Neutrophil (primary cell): Measurements from ENCODE around the gene ZBTB16.

Source experiments
- H3K27ac ChIP-seq: fragments of 200-600 bp; sonication (generic); 2 replicates; pipeline ENCODE4 v1.5.1; 2016; ENCODE audit warnings: mild to moderate bottlenecking, moderate library complexity
- H3K27me3 ChIP-seq: fragments of 200-600 bp; sonication (generic); 2 replicates; pipeline ENCODE4 v1.6.0; 2016; ENCODE audit warnings: mild to moderate bottlenecking
- H3K36me3 ChIP-seq: fragments of 200-600 bp; sonication (generic); 2 replicates; pipeline ENCODE4 v1.5.1; 2017
- H3K4me1 ChIP-seq, 2 experiments: fragments of 200-600 bp in 1 of 2; sonication (generic) in 1 of 2; 1 replicate in 1 of 2; 2 replicates in 1 of 2; pipeline versions ENCODE4 v1.5.1 to v1.6.1; 2013 to 2016; ENCODE audit warnings: low read depth in 1 of 2, low read length in 1 of 2, mild to moderate bottlenecking in 1 of 2, moderate library complexity in 1 of 2; ENCODE audit not compliant: control insufficient read depth in 1 of 2, insufficient read depth in 1 of 2
- H3K4me3 ChIP-seq, 2 experiments: fragments of 200-600 bp in 1 of 2; sonication (generic) in 1 of 2; 1 replicate in 1 of 2; 2 replicates in 1 of 2; pipeline ENCODE4 v1.5.1; 2013 to 2016; ENCODE audit warnings: low read depth in 1 of 2, low read length in 1 of 2, mild to moderate bottlenecking in 1 of 2, moderate library complexity in 1 of 2
- H3K9me3 ChIP-seq: fragments of 200-600 bp; sonication (generic); 2 replicates; pipeline ENCODE4 v1.5.1; 2016
- TF ChIP-seq, protein P1 (sequence below): fragments of 200-600 bp; sonication (generic); IDR thresholded peaks from 2 replicates; pipeline ENCODE4 v1.5.1; 2016; ENCODE audit warnings: antibody characterized with exemption

Gene ZBTB16

DNA sequence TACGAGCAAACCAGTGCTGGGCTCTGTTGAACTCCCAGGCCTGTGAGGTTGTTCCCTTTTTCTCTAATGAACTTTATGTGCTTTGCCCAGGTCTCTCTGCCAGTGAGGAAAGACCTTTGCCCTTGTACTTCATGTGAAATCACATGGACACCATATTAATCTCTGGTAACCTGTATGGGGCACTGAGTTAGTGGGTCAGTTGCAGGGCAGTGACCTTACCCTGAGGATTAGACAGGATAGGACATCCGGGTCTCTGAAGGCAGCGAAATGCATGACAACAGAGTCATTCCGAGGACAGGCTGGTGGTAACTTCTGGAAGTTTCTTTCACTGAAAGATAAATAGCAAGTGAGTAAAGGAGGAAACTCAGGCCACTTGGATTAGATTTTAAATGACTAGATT is 93.7 kb downstream of the ZBTB16 start:
- Histone ChIP-seq H3K4me1 (peaks cover 22 to 36% of the 10 kb centered on the region in 2 experiments), H3K4me3 (no peak overlapping the region), H3K9me3 (no peaks in the 10 kb centered on the region), H3K27me3 (no peaks in the 10 kb centered on the region), H3K36me3 (no peaks in the 10 kb centered on the region), H3K27ac (peak overlapping the region; percentile 80)
- TF ChIP-seq, protein P1, sequence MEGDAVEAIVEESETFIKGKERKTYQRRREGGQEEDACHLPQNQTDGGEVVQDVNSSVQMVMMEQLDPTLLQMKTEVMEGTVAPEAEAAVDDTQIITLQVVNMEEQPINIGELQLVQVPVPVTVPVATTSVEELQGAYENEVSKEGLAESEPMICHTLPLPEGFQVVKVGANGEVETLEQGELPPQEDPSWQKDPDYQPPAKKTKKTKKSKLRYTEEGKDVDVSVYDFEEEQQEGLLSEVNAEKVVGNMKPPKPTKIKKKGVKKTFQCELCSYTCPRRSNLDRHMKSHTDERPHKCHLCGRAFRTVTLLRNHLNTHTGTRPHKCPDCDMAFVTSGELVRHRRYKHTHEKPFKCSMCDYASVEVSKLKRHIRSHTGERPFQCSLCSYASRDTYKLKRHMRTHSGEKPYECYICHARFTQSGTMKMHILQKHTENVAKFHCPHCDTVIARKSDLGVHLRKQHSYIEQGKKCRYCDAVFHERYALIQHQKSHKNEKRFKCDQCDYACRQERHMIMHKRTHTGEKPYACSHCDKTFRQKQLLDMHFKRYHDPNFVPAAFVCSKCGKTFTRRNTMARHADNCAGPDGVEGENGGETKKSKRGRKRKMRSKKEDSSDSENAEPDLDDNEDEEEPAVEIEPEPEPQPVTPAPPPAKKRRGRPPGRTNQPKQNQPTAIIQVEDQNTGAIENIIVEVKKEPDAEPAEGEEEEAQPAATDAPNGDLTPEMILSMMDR: no peak

DNA sequence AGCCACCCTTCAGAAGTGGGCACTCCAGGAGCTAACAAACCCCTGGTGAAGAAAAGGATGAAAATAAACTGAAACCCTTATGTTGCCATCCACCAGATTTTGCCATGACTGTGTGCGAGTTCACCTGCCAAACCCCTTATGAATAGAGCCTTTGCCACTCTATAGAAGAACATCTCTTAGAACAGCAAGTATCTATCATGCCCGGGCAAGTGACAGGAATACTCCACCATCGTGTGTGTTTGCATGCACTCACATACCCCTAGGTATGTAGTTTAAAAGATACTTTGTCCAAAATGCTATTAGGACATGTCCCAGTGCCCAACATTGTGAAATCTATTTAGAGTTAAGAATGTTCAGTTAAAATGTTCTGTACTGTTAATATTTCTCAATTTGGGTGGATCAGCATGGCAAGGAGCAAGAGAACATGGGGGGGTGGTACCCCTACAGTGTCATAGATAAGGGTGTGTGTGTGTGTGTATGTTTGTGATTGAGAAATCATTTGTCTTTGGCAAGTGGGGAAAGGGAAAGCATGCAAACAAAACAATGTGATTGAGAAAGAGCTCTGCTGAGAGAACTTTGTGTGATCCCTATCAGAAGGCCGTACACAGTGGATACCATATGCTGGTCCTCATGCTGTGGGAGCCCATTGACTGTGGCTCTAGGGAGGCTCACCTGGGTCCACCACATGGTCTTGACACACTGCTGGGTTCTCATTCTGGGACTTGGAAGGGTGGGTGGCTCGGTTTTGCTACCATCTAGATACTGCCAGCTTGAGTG is 94.9 kb downstream of the ZBTB16 start:
- Histone ChIP-seq H3K27me3 (no peaks in the 10 kb centered on the region), H3K4me3 (peak overlapping the region in 1 of 2 experiments; percentile 16), H3K27ac (peak overlapping the region; percentile 80), H3K4me1 (peaks cover 28 to 43% of the 10 kb centered on the region in 2 experiments), H3K9me3 (no peaks in the 10 kb centered on the region), H3K36me3 (no peaks in the 10 kb centered on the region)
- TF ChIP-seq, protein P1: no peak

DNA sequence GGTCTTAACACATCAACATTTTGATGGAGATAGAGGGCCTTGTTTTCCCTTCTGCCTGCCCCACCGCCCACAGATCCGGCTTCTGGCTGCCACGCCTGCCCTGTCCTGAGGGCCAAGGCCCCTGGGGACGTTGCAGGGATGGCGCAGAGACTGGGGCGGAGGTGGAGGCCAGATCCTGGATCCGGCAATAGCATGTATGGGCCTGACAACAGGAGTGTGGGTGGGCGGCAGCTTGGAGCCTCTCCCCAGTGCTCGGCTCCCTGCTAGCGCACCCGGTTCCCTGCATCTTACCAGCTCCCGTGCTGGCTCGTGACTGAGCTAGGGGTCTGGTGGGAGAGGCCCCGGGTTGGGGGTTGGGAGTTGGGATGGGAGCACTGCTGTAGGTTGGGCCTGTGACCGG is 95.6 kb downstream of the ZBTB16 start:
- TF ChIP-seq, protein P1: no peak
- Histone ChIP-seq H3K36me3 (no peaks in the 10 kb centered on the region), H3K27ac (peak overlapping the region; percentile 80), H3K4me3 (peak overlapping the region in 1 of 2 experiments; percentile 16), H3K4me1 (peaks cover 35 to 50% of the 10 kb centered on the region in 2 experiments), H3K27me3 (no peaks in the 10 kb centered on the region), H3K9me3 (no peaks in the 10 kb centered on the region)

DNA sequence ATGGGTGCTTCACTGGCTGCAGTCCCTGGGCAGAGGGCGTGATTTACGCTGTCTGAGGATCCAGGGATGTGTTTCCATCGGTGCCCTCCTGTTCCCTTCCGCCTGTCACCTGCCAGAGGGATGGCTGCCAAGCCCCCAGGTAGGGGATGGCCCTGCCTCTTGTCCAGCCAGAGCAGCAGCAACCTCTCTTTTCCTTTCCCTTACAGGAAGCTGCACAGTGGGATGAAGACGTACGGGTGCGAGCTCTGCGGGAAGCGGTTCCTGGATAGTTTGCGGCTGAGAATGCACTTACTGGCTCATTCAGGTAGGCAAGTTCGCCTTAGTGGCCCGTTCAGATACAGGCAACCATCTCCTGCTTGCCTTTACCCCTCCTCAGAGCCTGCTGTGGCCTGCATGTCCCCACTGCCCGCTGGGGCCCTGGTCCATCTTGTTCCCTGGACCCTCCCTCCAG is 96.6 kb downstream of the ZBTB16 start:
- Histone ChIP-seq H3K27ac (no peak overlapping the region), H3K27me3 (no peaks in the 10 kb centered on the region), H3K4me3 (no peak overlapping the region), H3K9me3 (no peaks in the 10 kb centered on the region), H3K36me3 (no peaks in the 10 kb centered on the region), H3K4me1 (peaks cover 45 to 60% of the 10 kb centered on the region in 2 experiments)
- TF ChIP-seq, protein P1: no peak

DNA sequence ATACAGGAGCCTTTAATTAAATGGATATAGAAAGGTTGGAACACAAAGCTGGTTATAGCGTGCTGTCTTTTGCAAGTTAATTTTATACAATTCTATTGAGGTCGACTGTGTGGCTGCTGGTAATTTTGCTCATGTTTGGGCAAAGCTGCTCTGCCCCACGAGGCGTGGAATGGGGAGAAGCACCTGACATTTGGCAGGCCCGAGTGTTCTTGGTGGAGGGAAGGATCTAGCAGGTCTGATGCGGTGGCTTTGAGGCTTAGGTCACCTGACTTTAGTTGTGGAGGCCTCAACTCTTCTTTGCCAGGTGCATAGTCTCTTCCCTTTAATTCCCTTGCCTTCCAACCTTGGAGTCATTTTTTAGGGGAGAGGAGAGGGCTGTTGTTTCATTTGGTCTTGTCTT is 97.3 kb downstream of the ZBTB16 start:
- Histone ChIP-seq H3K4me1 (peaks cover 47 to 66% of the 10 kb centered on the region in 2 experiments), H3K27me3 (no peaks in the 10 kb centered on the region)

More for the DNA sequence above, 97.3 kb downstream of the ZBTB16 start:
- Histone ChIP-seq H3K9me3 (no peaks in the 10 kb centered on the region), H3K27ac (no peak overlapping the region), H3K4me3 (no peak overlapping the region), H3K36me3 (no peaks in the 10 kb centered on the region)
- TF ChIP-seq, protein P1: no peak
